GM19467 (cell line): ENCODE measurements around the gene NSUN7.

Experiments used
- ATAC-seq: cut with Tn5 transposase; IDR thresholded peaks from one replicate; pipeline ENCODE4 v1.9.1; 2021; ENCODE audit warnings: mild to moderate bottlenecking, moderate library complexity; ENCODE audit not compliant: unreplicated experiment

The NSUN7 gene

GRCh38 chr4:40734497-40734896 lies 15.3 kb upstream of the NSUN7 start:
- ATAC-seq, result no peak

GRCh38 chr4:40736910-40737309 lies 12.8 kb upstream of the NSUN7 start:
- no peak for ATAC-seq

GRCh38 chr4:40737879-40738278 lies 11.9 kb upstream of the NSUN7 start:
- ATAC-seq, result no peak

GRCh38 chr4:40739347-40739746 lies 10.4 kb upstream of the NSUN7 start:
- ATAC-seq, result no peak

- ATAC-seq, result no peak
These were observed 5.5 kb upstream of the NSUN7 start for GRCh38 chr4:40744218-40744617.

- no peak for ATAC-seq
These were observed 4.3 kb upstream of the NSUN7 start for GRCh38 chr4:40745285-40745984.

GRCh38 chr4:40747207-40747835 lies 2.4 kb upstream of the NSUN7 start:
- no peak for ATAC-seq

- ATAC-seq, result no peak
These were observed 905 bp downstream of the NSUN7 start for GRCh38 chr4:40750461-40751258.

GRCh38 chr4:40755616-40756015 lies 5.9 kb downstream of the NSUN7 start:
- no peak for ATAC-seq

GRCh38 chr4:40763228-40763716 lies 13.5 kb downstream of the NSUN7 start:
- ATAC-seq, result peak; percentile 99

- no peak for ATAC-seq
These were observed 19.5 kb downstream of the NSUN7 start for GRCh38 chr4:40769266-40769665.

- ATAC-seq, result no peak
These were observed 28.3 kb downstream of the NSUN7 start for GRCh38 chr4:40778090-40778489.

GRCh38 chr4:40782876-40783275 lies 33.1 kb downstream of the NSUN7 start:
- no peak for ATAC-seq

- no peak for ATAC-seq
These were observed 36.0 kb downstream of the NSUN7 start for GRCh38 chr4:40785727-40786126.

GRCh38 chr4:40788331-40788730 lies 38.6 kb downstream of the NSUN7 start:
- ATAC-seq, result no peak

- no peak for ATAC-seq
These were observed 39.3 kb downstream of the NSUN7 start for GRCh38 chr4:40789031-40789430.

GRCh38 chr4:40789771-40790170 lies 40.0 kb downstream of the NSUN7 start:
- no peak for ATAC-seq

GRCh38 chr4:40800064-40800463 lies 50.3 kb downstream of the NSUN7 start:
- ATAC-seq, result peak; percentile 92

- no peak for ATAC-seq
These were observed 54.8 kb downstream of the NSUN7 start for GRCh38 chr4:40804598-40804997.

GRCh38 chr4:40808926-40809457 lies 59.2 kb downstream of the NSUN7 start:
- no peak for ATAC-seq

- ATAC-seq, result no peak
These were observed 62.2 kb downstream of the NSUN7 start for GRCh38 chr4:40811956-40812355.
